HG03520 (cell line): Measurements from ENCODE around the gene GPR137.

Experiments
- ATAC-seq: cut with Tn5 transposase; IDR thresholded peaks from one replicate; pipeline ENCODE4 v1.9.1; 2021; ENCODE audit warnings: mild to moderate bottlenecking, moderate library complexity; ENCODE audit not compliant: unreplicated experiment

The GPR137 gene

GRCh38 chr11:64248578-64248977 is 37.1 kb upstream of the GPR137 start:
- ATAC-seq, result no peak

GRCh38 chr11:64249038-64249437 is 36.6 kb upstream of the GPR137 start:
- no peak for ATAC-seq

- no peak for ATAC-seq
Observed at GRCh38 chr11:64249563-64250414, 35.9 kb upstream of the GPR137 start.

GRCh38 chr11:64250415-64251015 is 35.1 kb upstream of the GPR137 start:
- no peak for ATAC-seq

GRCh38 chr11:64251016-64251752 is 34.5 kb upstream of the GPR137 start, which contains the start of gene PLCB3:
TSS of gene PLCB3 (plus strand) at chr11:64251530. CDS start at chr11:64251650, 120 bp downstream.
- no peak for ATAC-seq

GRCh38 chr11:64251753-64252002 is 34.0 kb upstream of the GPR137 start:
- ATAC-seq, result no peak

GRCh38 chr11:64252003-64252872 is 33.4 kb upstream of the GPR137 start:
- ATAC-seq, result no peak

GRCh38 chr11:64253043-64253442 is 32.6 kb upstream of the GPR137 start:
- ATAC-seq, result no peak

- ATAC-seq, result no peak
Observed at GRCh38 chr11:64253481-64253880, 32.2 kb upstream of the GPR137 start.

- ATAC-seq, result no peak
Observed at GRCh38 chr11:64254326-64254725, 31.3 kb upstream of the GPR137 start.

- no peak for ATAC-seq
Observed at GRCh38 chr11:64255135-64256128, 30.2 kb upstream of the GPR137 start.

- no peak for ATAC-seq
Observed at GRCh38 chr11:64256300-64256699, 29.3 kb upstream of the GPR137 start.

- no peak for ATAC-seq
Observed at GRCh38 chr11:64258356-64258755, 27.3 kb upstream of the GPR137 start.

- ATAC-seq, result no peak
Observed at GRCh38 chr11:64258946-64259532, 26.6 kb upstream of the GPR137 start.

GRCh38 chr11:64259533-64260067 is 26.0 kb upstream of the GPR137 start:
- ATAC-seq, result no peak

- no peak for ATAC-seq
Observed at GRCh38 chr11:64260147-64260708, 25.4 kb upstream of the GPR137 start.

GRCh38 chr11:64261556-64262080 is 24.0 kb upstream of the GPR137 start:
- ATAC-seq, result no peak

- no peak for ATAC-seq
Observed at GRCh38 chr11:64262271-64263002, 23.2 kb upstream of the GPR137 start.
